Stomach (tissue), 9 donors: ENCODE data around the gene SPAG6. TPM values are rescaled to one million over a fixed set of nuclear protein-coding genes. Genes with fewer than 3 reads are reported as not detected.

Experiments used
- DNase-seq, 2 donors: peaks; one replicate each; pipeline versions ENCODE4 v3.0.0 to v3.0.0-alpha.2; 2013 to 2019
- H3K27ac ChIP-seq, 5 donors: fragments of 200-600 bp in 4 of 5; sonication (generic) in 4 of 5; one replicate each; pipeline ENCODE4 v1.5.1; 2013 to 2019; ENCODE audit warnings: mild to moderate bottlenecking in 1 of 5, moderate library complexity in 1 of 5
- H3K27me3 ChIP-seq, 3 donors: fragments of 200-600 bp; sonication (generic); one replicate each; pipeline ENCODE4 v1.5.1; 2017 to 2019; ENCODE audit warnings: mixed run types in 1 of 3
- H3K36me3 ChIP-seq, 4 donors: fragments of 200-600 bp; sonication (generic); 1 replicate in 3 of 4; 2 replicates in 1 of 4; pipeline ENCODE4 v1.5.1; 2016 to 2019
- H3K4me1 ChIP-seq, 4 donors: fragments of 200-600 bp; sonication (generic); one replicate each; pipeline ENCODE4 v1.5.1; 2016 to 2019
- H3K4me3 ChIP-seq, 4 donors: fragments of 200-600 bp; sonication (generic) in 3 of 4; one replicate each; pipeline ENCODE4 v1.5.1; 2016 to 2019; ENCODE audit warnings: mild to moderate bottlenecking in 1 of 4
- H3K9me3 ChIP-seq, 4 donors: fragments of 200-600 bp; sonication (generic); one replicate each; pipeline ENCODE4 v1.5.1; 2016 to 2019
- CTCF ChIP-seq, 7 experiments: fragments of 450-650 bp in 4 of 7; fragments of 200-600 bp in 3 of 7; sonication (generic) in 3 of 7; IDR thresholded peaks; one replicate each; pipeline ENCODE4 v1.5.1; 2016 to 2019; ENCODE audit warnings: antibody characterized with exemption in 7 of 7, control low read depth in 2 of 7, mild to moderate bottlenecking in 1 of 7
- EP300 ChIP-seq: sonication (generic); formaldehyde crosslinking; IDR thresholded peaks from one replicate; pipeline ENCODE4 v1.6.1; 2017; ENCODE audit warnings: antibody characterized with exemption
- POLR2A ChIP-seq, 4 donors: fragments of 450-650 bp; IDR thresholded peaks; one replicate each; pipeline ENCODE4 v1.6.1; 2016; ENCODE audit warnings: antibody characterized with exemption in 4 of 4, control low read depth in 2 of 4, mild to moderate bottlenecking in 1 of 4, moderate library complexity in 1 of 4
- POLR2AphosphoS5 ChIP-seq, 3 donors: sonication (generic); formaldehyde crosslinking; IDR thresholded peaks; one replicate each; pipeline ENCODE4 v1.6.1; 2016; ENCODE audit warnings: antibody characterized with exemption in 3 of 3
- WGBS, 5 donors: extraction: QIAGEN DNeasy Blood & Tissue Kit in 3 of 5; methylation state at CpG; one replicate each; pipeline versions ENCODE4 v1.1.5 to v1.1.7; 2013 to 2018; 5-methylcytosine and 5-hydroxymethylcytosine counted together
- intact Hi-C: fragments of 100-400 bp; cut with DNase I; formaldehyde crosslinking; loops from one replicate; pipeline ENCODE4 v1.15.1; 2023; ENCODE audit warnings: low total_unique reads
- polyA plus RNA-seq, 3 donors: library from polyadenylated mRNA; stranded (reverse); fragments of 200-250 nt; gene quantifications; one replicate each; pipeline ENCODE4 v1.2.3, GENCODE V29; 2013
- total RNA-seq, 5 donors: library from RNA; depleted of rRNA; stranded (reverse); fragments of >200 nt; gene quantifications; one replicate each; pipeline versions ENCODE4 v1.1.0 to v1.2.3, GENCODE V29; 2014 to 2016
- donor health status: healthy with polysubstance abuse.
- donor health status: Bipolar disorder and iron deficiency.
- donor health status: healthy.

The SPAG6 gene
- total and polyA plus RNA-seq, 8 donors: not detected

- 77 to 87% (median 79%) methylated on average over 4 of the region's 4 CpGs for WGBS, 5 donors
- no peaks in the 10 kb centered on the region for H3K9me3 ChIP-seq
- no peaks in the 10 kb centered on the region for H3K4me1 ChIP-seq
- intact Hi-C loops: no loop called here
- no peak overlapping the region for H3K27ac ChIP-seq
- no peak for TF ChIP-seq EP300
- TF ChIP-seq POLR2A (IDR thresholded peaks at IDR 0.05): no peak
- no peak for TF ChIP-seq POLR2AphosphoS5 (IDR thresholded peaks at IDR 0.05)
- TF ChIP-seq CTCF (IDR thresholded peaks at IDR 0.05): no peak
- H3K27me3 ChIP-seq: no peaks in the 10 kb centered on the region
- no peak for DNase-seq
- H3K36me3 ChIP-seq: no peaks in the 10 kb centered on the region
- H3K4me3 ChIP-seq: no peak overlapping the region
Measured at GRCh38 chr10:22368402-22368801, 23.1 kb downstream of the SPAG6 start.

GRCh38 chr10:22368981-22369380 lies 23.7 kb downstream of the SPAG6 start:
- no peak for DNase-seq
- intact Hi-C loops: no loop called here
- Histone ChIP-seq H3K27ac (no peak overlapping the region), H3K4me3 (no peak overlapping the region), H3K36me3 (no peaks in the 10 kb centered on the region), H3K4me1 (no peaks in the 10 kb centered on the region), H3K9me3 (no peaks in the 10 kb centered on the region), H3K27me3 (no peaks in the 10 kb centered on the region)
- 38 to 64% (median 45%) methylated on average over 2 of the region's 2 CpGs for WGBS, 5 donors
- TF ChIP-seq CTCF (IDR thresholded peaks at IDR 0.05) (no peak), EP300 (no peak), POLR2AphosphoS5 (IDR thresholded peaks at IDR 0.05) (no peak), POLR2A (IDR thresholded peaks at IDR 0.05) (no peak)

GRCh38 chr10:22369434-22370072 lies 24.3 kb downstream of the SPAG6 start:
- Histone ChIP-seq H3K27ac (no peak overlapping the region), H3K36me3 (no peaks in the 10 kb centered on the region), H3K9me3 (no peaks in the 10 kb centered on the region), H3K27me3 (no peaks in the 10 kb centered on the region), H3K4me1 (no peaks in the 10 kb centered on the region), H3K4me3 (no peak overlapping the region)
- DNase-seq: no peak
- intact Hi-C loops: no loop called here
- TF ChIP-seq EP300 (no peak), POLR2AphosphoS5 (IDR thresholded peaks at IDR 0.05) (no peak), POLR2A (IDR thresholded peaks at IDR 0.05) (no peak), CTCF (IDR thresholded peaks at IDR 0.05) (no peak)
- 82 to 89% (median 85%) methylated on average over 5 of the region's 5 CpGs for WGBS, 5 donors

GRCh38 chr10:22370320-22370719 lies 25.0 kb downstream of the SPAG6 start:
- no peak overlapping the region for H3K4me3 ChIP-seq
- no peak for TF ChIP-seq EP300
- TF ChIP-seq CTCF (IDR thresholded peaks at IDR 0.05): no peak
- TF ChIP-seq POLR2AphosphoS5 (IDR thresholded peaks at IDR 0.05): no peak
- TF ChIP-seq POLR2A (IDR thresholded peaks at IDR 0.05): no peak
- no peaks in the 10 kb centered on the region for H3K36me3 ChIP-seq
- H3K4me1 ChIP-seq: no peaks in the 10 kb centered on the region
- H3K27ac ChIP-seq: no peak overlapping the region
- intact Hi-C loops: no loop called here
- H3K27me3 ChIP-seq: no peaks in the 10 kb centered on the region
- H3K9me3 ChIP-seq: no peaks in the 10 kb centered on the region
- DNase-seq: no peak
